NCI-H510A treated with DMSO at 0.1 percent for 48 hours (cell line): ENCODE data around the gene PARD6B.
"Not testable (repeated sequence)": the region's sequence is repeated elsewhere in the genome, so short reads cannot be mapped to it uniquely, and the experiment has no call there.

Experiments used
- DNase-seq: peaks from one replicate; lab custom pipeline; 2025; lab: John Stamatoyannopoulos, UW

The PARD6B gene

GRCh38 chr20:50703651-50704438 lies 27.5 kb upstream of the PARD6B start:
- not testable (repeated sequence) for DNase-seq

GRCh38 chr20:50704514-50704913 lies 26.9 kb upstream of the PARD6B start:
- DNase-seq, result no peak

GRCh38 chr20:50704971-50705370 lies 26.4 kb upstream of the PARD6B start:
- DNase-seq, result no peak

- DNase-seq, result peak; percentile 9
These were observed 22.3 kb upstream of the PARD6B start for GRCh38 chr20:50708845-50709635.

GRCh38 chr20:50709636-50709973 lies 21.8 kb upstream of the PARD6B start:
- DNase-seq, result no peak

GRCh38 chr20:50710492-50711063 lies 20.8 kb upstream of the PARD6B start:
- DNase-seq, result no peak

GRCh38 chr20:50711113-50711825 lies 20.1 kb upstream of the PARD6B start:
- DNase-seq, result no peak

GRCh38 chr20:50712771-50713656 lies 18.4 kb upstream of the PARD6B start:
- no peak for DNase-seq

GRCh38 chr20:50713657-50714101 lies 17.7 kb upstream of the PARD6B start:
- DNase-seq, result no peak

- DNase-seq, result not testable (repeated sequence)
These were observed 17.0 kb upstream of the PARD6B start for GRCh38 chr20:50714426-50714825.

GRCh38 chr20:50715694-50716093 lies 15.7 kb upstream of the PARD6B start:
- no peak for DNase-seq

- no peak for DNase-seq
These were observed 14.9 kb upstream of the PARD6B start for GRCh38 chr20:50716518-50716917.

GRCh38 chr20:50717312-50717711 lies 14.1 kb upstream of the PARD6B start:
- DNase-seq, result no peak

GRCh38 chr20:50717974-50718761 lies 13.2 kb upstream of the PARD6B start:
- DNase-seq, result no peak

GRCh38 chr20:50719328-50719727 lies 12.1 kb upstream of the PARD6B start:
- DNase-seq, result no peak

- DNase-seq, result no peak
These were observed 11.4 kb upstream of the PARD6B start for GRCh38 chr20:50720026-50720425.

- DNase-seq, result no peak
These were observed 10.8 kb upstream of the PARD6B start for GRCh38 chr20:50720582-50720981.

GRCh38 chr20:50721881-50722281 lies 9.5 kb upstream of the PARD6B start:
- DNase-seq, result no peak

GRCh38 chr20:50722424-50723155 lies 8.8 kb upstream of the PARD6B start:
- no peak for DNase-seq

- no peak for DNase-seq
These were observed 7.7 kb upstream of the PARD6B start for GRCh38 chr20:50723672-50724071.
